CD14-positive monocyte (primary cell): ENCODE measurements around the gene GCK. TPM values are rescaled to one million over a fixed set of nuclear protein-coding genes. Genes with fewer than 3 reads are reported as not detected.

Experiments
- DNase-seq, 3 donors: peaks; one replicate each; pipeline ENCODE4 v3.0.0-alpha.2; 2011 to 2022
- H2AFZ ChIP-seq: 2 replicates; pipeline ENCODE4 v1.6.0; 2012; ENCODE audit warnings: mild to moderate bottlenecking, low read depth, low read length, inconsistent platforms; ENCODE audit not compliant: insufficient read depth, poor library complexity, severe bottlenecking
- H3K27ac ChIP-seq, 2 donors: 1 replicate in 1 of 2; 2 replicates in 1 of 2; pipeline ENCODE4 v1.5.1; 2012 to 2013; ENCODE audit warnings: low read length in 2 of 2, control low read depth in 1 of 2, inconsistent platforms in 1 of 2, low read depth in 1 of 2, mild to moderate bottlenecking in 1 of 2
- H3K27me3 ChIP-seq, 2 donors: one replicate each; pipeline versions ENCODE4 v1.6.0 to v1.6.1; 2011 to 2013; ENCODE audit warnings: low read length in 2 of 2; ENCODE audit not compliant: control insufficient read depth in 2 of 2, insufficient read depth in 2 of 2
- H3K36me3 ChIP-seq, 2 donors: replicated peaks in 1 of 2; 1 replicate in 1 of 2; 2 replicates in 1 of 2; pipeline versions ENCODE4 v1.5.1 to v1.6.1; 2012 to 2013; ENCODE audit warnings: low read length in 2 of 2, control low read depth in 1 of 2, inconsistent platforms in 1 of 2, mild to moderate bottlenecking in 1 of 2; ENCODE audit not compliant: insufficient read depth in 2 of 2, control insufficient read depth in 1 of 2
- H3K4me1 ChIP-seq, 2 donors: 1 replicate in 1 of 2; 2 replicates in 1 of 2; pipeline versions ENCODE4 v1.5.1 to v1.6.1; 2012 to 2013; ENCODE audit warnings: low read length in 2 of 2, control low read depth in 1 of 2, inconsistent platforms in 1 of 2, mild to moderate bottlenecking in 1 of 2, moderate library complexity in 1 of 2; ENCODE audit not compliant: insufficient read depth in 2 of 2, control insufficient read depth in 1 of 2
- H3K4me2 ChIP-seq: replicated peaks from 2 replicates; pipeline ENCODE3; 2012; ENCODE audit warnings: low read length, moderate library complexity, mild to moderate bottlenecking; ENCODE audit not compliant: poor library complexity, severe bottlenecking; ENCODE audit errors: extremely low read depth
- H3K4me3 ChIP-seq, 3 experiments: fragments of 200-600 bp in 1 of 3; sonication (generic) in 1 of 3; replicated peaks in 1 of 3; 1 replicate in 2 of 3; 2 replicates in 1 of 3; pipeline ENCODE4 v1.5.1; 2011 to 2013; ENCODE audit warnings: low read length in 3 of 3, mild to moderate bottlenecking in 3 of 3, control low read depth in 2 of 3, low read depth in 2 of 3, inconsistent platforms in 1 of 3, moderate library complexity in 1 of 3
- H3K79me2 ChIP-seq: 2 replicates; pipeline ENCODE4 v1.6.0; 2012; ENCODE audit warnings: mild to moderate bottlenecking, control low read depth, inconsistent platforms, low read length, moderate library complexity; ENCODE audit not compliant: insufficient read depth
- H3K9ac ChIP-seq: 2 replicates; pipeline ENCODE4 v1.6.0; 2017; ENCODE audit warnings: low read length, mild to moderate bottlenecking; ENCODE audit not compliant: insufficient read depth, poor library complexity, severe bottlenecking
- H3K9me3 ChIP-seq, 2 donors: replicated peaks in 1 of 2; 1 replicate in 1 of 2; 2 replicates in 1 of 2; pipeline versions ENCODE4 v1.5.1 to v1.6.1; 2012 to 2013; ENCODE audit warnings: low read length in 2 of 2, control low read depth in 1 of 2; ENCODE audit not compliant: control insufficient read depth in 1 of 2, insufficient read depth in 1 of 2
- H4K20me1 ChIP-seq: 2 replicates; pipeline ENCODE4 v1.6.0; 2012; ENCODE audit warnings: mild to moderate bottlenecking, low read length, control low read depth, moderate library complexity; ENCODE audit not compliant: insufficient read depth
- H3K27ac Mint-ChIP-seq, 7 donors: one replicate each; pipeline ENCODE4 v1.8.0; 2020; ENCODE audit warnings: mild to moderate bottlenecking in 7 of 7, mixed read lengths in 7 of 7, moderate library complexity in 6 of 7, inconsistent platforms in 2 of 7
- H3K27me3 Mint-ChIP-seq, 3 donors: one replicate each; pipeline ENCODE4 v1.8.0; 2021 to 2022; ENCODE audit warnings: low read depth in 3 of 3, mild to moderate bottlenecking in 3 of 3, mixed read lengths in 3 of 3, moderate library complexity in 3 of 3, inconsistent platforms in 1 of 3
- H3K36me3 Mint-ChIP-seq, 2 donors: one replicate each; pipeline ENCODE4 v1.8.0; 2020; ENCODE audit warnings: mixed read lengths in 2 of 2, inconsistent platforms in 1 of 2, mild to moderate bottlenecking in 1 of 2
- H3K4me1 Mint-ChIP-seq: one replicate; pipeline ENCODE4 v1.8.0; 2020; ENCODE audit warnings: mild to moderate bottlenecking, mixed read lengths
- H3K4me3 Mint-ChIP-seq, 2 donors: one replicate each; pipeline ENCODE4 v1.8.0; 2020; ENCODE audit warnings: mild to moderate bottlenecking in 2 of 2, mixed read lengths in 2 of 2, moderate library complexity in 1 of 2
- H3K9me3 Mint-ChIP-seq, 7 donors: one replicate each; pipeline ENCODE4 v1.8.0; 2020 to 2022; ENCODE audit warnings: mixed read lengths in 7 of 7, mild to moderate bottlenecking in 6 of 7, moderate library complexity in 6 of 7, inconsistent platforms in 2 of 7
- WGBS: methylation state at CpG from one replicate; pipeline ENCODE4 v1.1.5; 2013; ENCODE audit warnings: missing lambda C conversion rate; ENCODE audit not compliant: insufficient coverage; 5-methylcytosine and 5-hydroxymethylcytosine counted together
- intact Hi-C, 2 donors: fragments of 100-400 bp; cut with micrococcal nuclease; formaldehyde crosslinking; loops; one replicate each; pipeline versions ENCODE4 v1.15.0 to v1.15.1; 2023
- polyA plus RNA-seq, 3 donors: library from polyadenylated mRNA; depleted of rRNA in 1 of 3; unstranded in 2 of 3; stranded (reverse) in 1 of 3; fragments of 300-500 nt in 2 of 3; fragments of >200 nt in 1 of 3; fragmentation: Illumina TruSeq in 2 of 3; gene quantifications; 1 replicate in 2 of 3; 2 replicates in 1 of 3; pipeline ENCODE4 v1.2.3, GENCODE V29; 2012 to 2021
- TF ChIP-seq, protein P1 (sequence below): fragments of 200-600 bp; IDR thresholded peaks from one replicate; pipeline ENCODE4 v1.8.0; 2022; ENCODE audit warnings: antibody characterized with exemption, mild to moderate bottlenecking

GCK gene
- polyA plus RNA-seq, 3 donors = not detected

DNA sequence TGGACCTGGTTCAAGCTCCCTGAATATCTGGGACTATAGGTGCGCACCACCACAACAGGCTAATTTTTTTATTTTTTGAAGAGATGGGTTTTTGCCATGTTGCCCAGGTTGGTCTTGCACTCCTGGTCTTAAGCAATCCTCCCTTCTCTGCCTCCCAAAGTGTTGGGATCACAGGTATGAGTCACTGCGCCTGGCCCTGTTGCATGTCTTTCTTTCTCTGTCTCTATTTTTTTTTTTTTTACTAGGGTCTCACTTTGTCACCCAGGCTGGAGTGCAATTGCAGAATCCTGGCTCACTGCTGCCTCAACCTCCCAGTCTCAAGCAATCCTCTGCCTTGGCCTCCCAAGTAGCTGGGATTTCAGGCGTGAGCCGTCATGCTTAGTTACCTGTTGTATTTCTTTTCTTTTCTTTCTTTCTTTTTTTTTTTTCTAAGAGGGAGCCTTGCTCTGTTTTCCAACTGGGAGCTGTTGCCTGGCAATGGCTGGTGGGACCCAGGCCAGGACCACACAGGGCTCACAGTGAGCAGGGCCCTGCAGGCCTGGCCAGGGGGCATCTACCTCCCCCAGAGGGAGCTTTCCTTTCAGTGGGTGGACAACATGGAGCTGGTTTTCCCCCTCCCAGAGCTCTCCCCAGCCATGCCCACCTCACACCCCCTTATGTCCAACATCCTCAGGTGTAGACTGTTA is 54.2 kb downstream of the GCK start:
- peaks cover 0 to 2% (median 0%) of the 10 kb centered on the region in 7 donors for H3K9me3 Mint-ChIP-seq
- DNase-seq = no peak
- no peaks in the 10 kb centered on the region for H3K79me2 ChIP-seq
- peaks cover 3 to 10% (median 3%) of the 10 kb centered on the region in 3 donors for H3K27me3 Mint-ChIP-seq
- H3K27ac ChIP-seq = no peak overlapping the region
- H3K36me3 Mint-ChIP-seq = no peaks in the 10 kb centered on the region
- no peak overlapping the region for H3K4me2 ChIP-seq
- H3K9me3 ChIP-seq = no peaks in the 10 kb centered on the region
- no peak overlapping the region for H3K4me3 ChIP-seq
- H3K4me3 Mint-ChIP-seq = no peak overlapping the region
- TF ChIP-seq, protein P1, sequence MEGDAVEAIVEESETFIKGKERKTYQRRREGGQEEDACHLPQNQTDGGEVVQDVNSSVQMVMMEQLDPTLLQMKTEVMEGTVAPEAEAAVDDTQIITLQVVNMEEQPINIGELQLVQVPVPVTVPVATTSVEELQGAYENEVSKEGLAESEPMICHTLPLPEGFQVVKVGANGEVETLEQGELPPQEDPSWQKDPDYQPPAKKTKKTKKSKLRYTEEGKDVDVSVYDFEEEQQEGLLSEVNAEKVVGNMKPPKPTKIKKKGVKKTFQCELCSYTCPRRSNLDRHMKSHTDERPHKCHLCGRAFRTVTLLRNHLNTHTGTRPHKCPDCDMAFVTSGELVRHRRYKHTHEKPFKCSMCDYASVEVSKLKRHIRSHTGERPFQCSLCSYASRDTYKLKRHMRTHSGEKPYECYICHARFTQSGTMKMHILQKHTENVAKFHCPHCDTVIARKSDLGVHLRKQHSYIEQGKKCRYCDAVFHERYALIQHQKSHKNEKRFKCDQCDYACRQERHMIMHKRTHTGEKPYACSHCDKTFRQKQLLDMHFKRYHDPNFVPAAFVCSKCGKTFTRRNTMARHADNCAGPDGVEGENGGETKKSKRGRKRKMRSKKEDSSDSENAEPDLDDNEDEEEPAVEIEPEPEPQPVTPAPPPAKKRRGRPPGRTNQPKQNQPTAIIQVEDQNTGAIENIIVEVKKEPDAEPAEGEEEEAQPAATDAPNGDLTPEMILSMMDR = no peak
- no peaks in the 10 kb centered on the region for H3K4me1 Mint-ChIP-seq
- H3K9ac ChIP-seq = no peak overlapping the region
- H2AFZ ChIP-seq = no peak overlapping the region
- intact Hi-C loops = loop anchor here in 1 of 2 donors (10.0 kb wide), 1 partner anchor 60 kb away; no protein-coding TSS in a partner anchor
- no peaks in the 10 kb centered on the region for H3K4me1 ChIP-seq
- H3K36me3 ChIP-seq = no peaks in the 10 kb centered on the region
- H3K27me3 ChIP-seq = no peaks in the 10 kb centered on the region
- WGBS = 88% methylated on average over 1 of the region's 4 CpGs
- H4K20me1 ChIP-seq = no peaks in the 10 kb centered on the region
- H3K27ac Mint-ChIP-seq = no peak overlapping the region

DNA sequence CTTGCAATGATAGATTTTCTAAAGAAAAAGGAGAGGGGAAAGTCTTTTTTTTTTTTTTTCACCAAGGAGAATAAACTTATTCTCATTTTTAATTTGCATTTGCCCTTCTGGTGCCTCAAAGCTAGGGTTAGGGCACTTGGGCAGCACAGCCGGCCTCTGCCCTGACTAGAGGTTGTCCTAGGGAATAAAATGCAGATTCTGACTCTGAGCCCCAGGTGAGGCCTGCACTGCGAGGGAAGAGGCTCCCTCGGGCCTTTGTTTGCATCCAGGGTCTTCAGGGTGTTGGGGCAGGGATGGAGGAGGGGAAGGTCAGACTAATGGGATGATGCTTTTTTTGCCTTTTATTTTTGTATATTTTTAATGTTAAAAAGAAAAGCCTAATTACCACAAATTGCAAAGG is 55.9 kb downstream of the GCK start:
- DNase-seq = no peak
- H3K4me3 ChIP-seq = no peak overlapping the region
- no peaks in the 10 kb centered on the region for H3K36me3 Mint-ChIP-seq
- H3K4me1 ChIP-seq = no peaks in the 10 kb centered on the region
- 100% methylated on average over 1 of the region's 3 CpGs for WGBS
- no peaks in the 10 kb centered on the region for H3K27me3 ChIP-seq
- H3K9me3 ChIP-seq = no peaks in the 10 kb centered on the region
- H3K27ac Mint-ChIP-seq = no peak overlapping the region
- no peaks in the 10 kb centered on the region for H3K4me1 Mint-ChIP-seq
- intact Hi-C loops = loop anchor here in 1 of 2 donors (10.0 kb wide), 1 partner anchor 62 kb away; no protein-coding TSS in a partner anchor
- no peak overlapping the region for H3K4me3 Mint-ChIP-seq
- H3K27ac ChIP-seq = no peak overlapping the region
- H3K9ac ChIP-seq = no peak overlapping the region
- H3K4me2 ChIP-seq = no peak overlapping the region
- H4K20me1 ChIP-seq = no peaks in the 10 kb centered on the region
- H3K27me3 Mint-ChIP-seq = peaks cover 3 to 7% (median 3%) of the 10 kb centered on the region in 3 donors
- no peaks in the 10 kb centered on the region for H3K36me3 ChIP-seq
- H3K9me3 Mint-ChIP-seq = peaks cover 0 to 2% (median 0%) of the 10 kb centered on the region in 7 donors
- no peaks in the 10 kb centered on the region for H3K79me2 ChIP-seq
- TF ChIP-seq, protein P1 = no peak
- no peak overlapping the region for H2AFZ ChIP-seq
